Trophoblast cell (in vitro differentiated cells and primary cell): ENCODE data around the gene CLIP2.
A peak's percentile ranks its signal among the peaks of the same experiment; 100 is the strongest.

Experiments
- DNase-seq, 2 donors: peaks; one replicate each; pipeline ENCODE4 v3.0.0-alpha.2; 2016
- H2AFZ ChIP-seq: 2 replicates; pipeline ENCODE4 v1.6.1; 2013; ENCODE audit warnings: low read length, moderate library complexity, mild to moderate bottlenecking; ENCODE audit not compliant: insufficient read depth, poor library complexity
- H2AK5ac ChIP-seq: 2 replicates; pipeline ENCODE4 v1.6.1; 2013; ENCODE audit warnings: mild to moderate bottlenecking, low read length
- H2BK120ac ChIP-seq: 2 replicates; pipeline ENCODE4 v1.6.1; 2013; ENCODE audit warnings: low read length, mild to moderate bottlenecking, moderate library complexity; ENCODE audit not compliant: insufficient read depth, poor library complexity
- H2BK12ac ChIP-seq: 2 replicates; pipeline ENCODE4 v1.6.1; 2013; ENCODE audit warnings: mild to moderate bottlenecking, low read length, moderate library complexity
- H2BK5ac ChIP-seq: 2 replicates; pipeline ENCODE4 v1.6.1; 2013; ENCODE audit warnings: low read length, low read depth, moderate library complexity, mild to moderate bottlenecking; ENCODE audit not compliant: poor library complexity
- H3K14ac ChIP-seq: 2 replicates; pipeline ENCODE4 v1.6.1; 2013; ENCODE audit warnings: mild to moderate bottlenecking, low read length
- H3K18ac ChIP-seq: 2 replicates; pipeline ENCODE4 v1.6.1; 2013; ENCODE audit warnings: mild to moderate bottlenecking, low read length
- H3K23ac ChIP-seq: 2 replicates; pipeline ENCODE4 v1.6.1; 2013; ENCODE audit warnings: low read length
- H3K27ac ChIP-seq: 2 replicates; pipeline ENCODE4 v1.5.1; 2013; ENCODE audit warnings: low read depth, mild to moderate bottlenecking, inconsistent platforms, low read length, moderate library complexity
- H3K27me3 ChIP-seq: 2 replicates; pipeline ENCODE4 v1.6.1; 2013; ENCODE audit warnings: inconsistent platforms, mild to moderate bottlenecking, low read length, moderate library complexity; ENCODE audit not compliant: insufficient read depth
- H3K36me3 ChIP-seq, 2 experiments: 1 replicate in 1 of 2; 2 replicates in 1 of 2; pipeline ENCODE4 v1.6.1; 2013; ENCODE audit warnings: low read length in 2 of 2, mild to moderate bottlenecking in 2 of 2, moderate library complexity in 1 of 2; ENCODE audit not compliant: insufficient read depth in 2 of 2, control insufficient read depth in 1 of 2
- H3K4ac ChIP-seq: 2 replicates; pipeline ENCODE4 v1.6.1; 2013; ENCODE audit warnings: low read depth, mild to moderate bottlenecking, low read length, moderate library complexity
- H3K4me1 ChIP-seq, 2 experiments: 1 replicate in 1 of 2; 2 replicates in 1 of 2; pipeline ENCODE4 v1.6.1; 2013; ENCODE audit warnings: low read length in 2 of 2, mild to moderate bottlenecking in 2 of 2, moderate library complexity in 1 of 2; ENCODE audit not compliant: insufficient read depth in 2 of 2, control insufficient read depth in 1 of 2
- H3K4me2 ChIP-seq: 2 replicates; pipeline ENCODE4 v1.6.1; 2013; ENCODE audit warnings: inconsistent platforms, mild to moderate bottlenecking, low read length, moderate library complexity
- H3K4me3 ChIP-seq: 2 replicates; pipeline ENCODE4 v1.5.1; 2013; ENCODE audit warnings: mild to moderate bottlenecking, low read depth, low read length, inconsistent platforms
- H3K79me1 ChIP-seq: one replicate; pipeline ENCODE4 v1.6.1; 2013; ENCODE audit warnings: low read length
- H3K79me2 ChIP-seq: 2 replicates; pipeline ENCODE4 v1.6.1; 2013; ENCODE audit warnings: low read length, mild to moderate bottlenecking; ENCODE audit not compliant: control insufficient read depth, insufficient read depth, poor library complexity
- H3K9ac ChIP-seq: 2 replicates; pipeline ENCODE4 v1.6.1; 2013; ENCODE audit warnings: mild to moderate bottlenecking, low read length
- H3K9me3 ChIP-seq: 2 replicates; pipeline ENCODE4 v1.6.1; 2013; ENCODE audit warnings: low read depth, mild to moderate bottlenecking, control low read depth, inconsistent platforms, low read length; ENCODE audit not compliant: insufficient read depth
- H4K12ac ChIP-seq: 2 replicates; pipeline ENCODE4 v1.6.1; 2013; ENCODE audit warnings: low read depth, mild to moderate bottlenecking, low read length, moderate library complexity
- H4K8ac ChIP-seq: 2 replicates; pipeline ENCODE4 v1.6.1; 2013; ENCODE audit warnings: low read depth, mild to moderate bottlenecking, low read length, moderate library complexity
- H4K91ac ChIP-seq: one replicate; pipeline ENCODE4 v1.6.1; 2013; ENCODE audit warnings: low read depth, mild to moderate bottlenecking, low read length, moderate library complexity
- WGBS: extraction: QIAGEN DNeasy Blood & Tissue Kit; methylation state at CpG from one replicate; pipeline ENCODE4 v1.1.7; 2013; ENCODE audit warnings: missing lambda C conversion rate; ENCODE audit not compliant: insufficient read length, insufficient coverage; ENCODE audit errors: extremely low coverage; 5-methylcytosine and 5-hydroxymethylcytosine counted together

Gene CLIP2

DNA sequence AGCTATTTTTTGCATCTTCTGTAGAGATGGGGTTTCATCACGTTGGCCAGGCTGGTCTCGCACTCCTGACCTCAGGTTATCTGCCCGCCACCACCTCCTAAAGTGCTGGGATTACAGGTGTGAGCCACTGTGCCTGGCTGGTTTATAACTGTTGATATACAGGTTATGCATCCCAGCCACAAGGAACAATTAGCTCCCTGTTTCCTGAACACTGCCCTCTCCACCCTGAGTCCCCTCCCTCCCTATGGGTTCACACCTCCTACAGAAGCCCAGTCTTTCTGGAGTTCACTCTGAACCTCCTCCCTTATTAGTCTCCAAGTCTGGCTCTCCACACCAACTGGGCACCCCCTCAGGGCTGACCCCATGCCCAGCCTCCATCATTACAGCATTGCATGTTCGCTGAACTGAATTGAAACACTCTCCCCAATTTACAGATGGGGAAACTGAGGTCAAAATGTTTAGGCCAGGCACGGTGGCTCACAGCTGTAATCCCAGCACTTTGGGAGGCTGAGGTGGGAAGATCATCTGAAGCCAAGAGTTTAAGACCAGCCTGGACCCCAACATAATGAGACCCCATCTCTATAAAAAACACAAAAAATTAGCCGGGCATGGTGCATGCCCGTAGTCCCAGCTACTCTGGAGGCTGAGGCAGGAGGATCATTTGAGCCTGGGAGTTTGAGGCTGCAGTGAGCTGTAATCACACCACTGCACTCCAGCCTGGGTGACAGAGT, 1.7 kb upstream of the CLIP2 start:
- no peak overlapping the region for H4K8ac ChIP-seq

GRCh38 chr7:74288034-74288881, 949 bp upstream of the CLIP2 start:
- Histone ChIP-seq H3K4me2 (peak overlapping the region; percentile 57), H3K14ac (no peak overlapping the region), H3K9ac (no peak overlapping the region), H3K18ac (no peak overlapping the region), H3K79me1 (peaks cover 3% of the 10 kb centered on the region), H3K27ac (no peak overlapping the region), H3K36me3 (no peaks in the 10 kb centered on the region), H3K79me2 (no peaks in the 10 kb centered on the region), H3K9me3 (no peaks in the 10 kb centered on the region), H3K4ac (no peak overlapping the region), H4K12ac (no peak overlapping the region), H2BK120ac (no peak overlapping the region), H3K4me3 (no peak overlapping the region), H2BK12ac (no peak overlapping the region), H2AK5ac (no peak overlapping the region), H3K27me3 (peaks cover 15% of the 10 kb centered on the region), H4K8ac (no peak overlapping the region), H2BK5ac (no peak overlapping the region), H3K23ac (no peak overlapping the region), H4K91ac (no peak overlapping the region), H2AFZ (no peak overlapping the region), H3K4me1 (peaks cover 13 to 16% of the 10 kb centered on the region in 2 experiments)
- DNase-seq: peak; percentile 74 to 86
- WGBS: no CpG with 5 or more reads among the region's 20 CpGs

More for the DNA sequence above, 1.7 kb upstream of the CLIP2 start:
- Histone ChIP-seq H3K4me3 (no peak overlapping the region), H2BK5ac (no peak overlapping the region), H2AFZ (no peak overlapping the region), H3K4ac (no peak overlapping the region), H3K9me3 (no peaks in the 10 kb centered on the region), H3K79me1 (peaks cover 3% of the 10 kb centered on the region), H3K27me3 (peaks cover 15% of the 10 kb centered on the region), H2BK120ac (no peak overlapping the region), H3K4me1 (peaks cover 13 to 16% of the 10 kb centered on the region in 2 experiments), H3K36me3 (no peaks in the 10 kb centered on the region), H2AK5ac (no peak overlapping the region), H3K9ac (no peak overlapping the region), H3K27ac (no peak overlapping the region), H3K79me2 (no peaks in the 10 kb centered on the region), H3K18ac (no peak overlapping the region), H3K23ac (no peak overlapping the region), H4K91ac (no peak overlapping the region), H3K4me2 (no peak overlapping the region), H2BK12ac (no peak overlapping the region), H4K12ac (no peak overlapping the region), H3K14ac (no peak overlapping the region)
- DNase-seq: no peak
- WGBS: no CpG with 5 or more reads among the region's 7 CpGs

DNA sequence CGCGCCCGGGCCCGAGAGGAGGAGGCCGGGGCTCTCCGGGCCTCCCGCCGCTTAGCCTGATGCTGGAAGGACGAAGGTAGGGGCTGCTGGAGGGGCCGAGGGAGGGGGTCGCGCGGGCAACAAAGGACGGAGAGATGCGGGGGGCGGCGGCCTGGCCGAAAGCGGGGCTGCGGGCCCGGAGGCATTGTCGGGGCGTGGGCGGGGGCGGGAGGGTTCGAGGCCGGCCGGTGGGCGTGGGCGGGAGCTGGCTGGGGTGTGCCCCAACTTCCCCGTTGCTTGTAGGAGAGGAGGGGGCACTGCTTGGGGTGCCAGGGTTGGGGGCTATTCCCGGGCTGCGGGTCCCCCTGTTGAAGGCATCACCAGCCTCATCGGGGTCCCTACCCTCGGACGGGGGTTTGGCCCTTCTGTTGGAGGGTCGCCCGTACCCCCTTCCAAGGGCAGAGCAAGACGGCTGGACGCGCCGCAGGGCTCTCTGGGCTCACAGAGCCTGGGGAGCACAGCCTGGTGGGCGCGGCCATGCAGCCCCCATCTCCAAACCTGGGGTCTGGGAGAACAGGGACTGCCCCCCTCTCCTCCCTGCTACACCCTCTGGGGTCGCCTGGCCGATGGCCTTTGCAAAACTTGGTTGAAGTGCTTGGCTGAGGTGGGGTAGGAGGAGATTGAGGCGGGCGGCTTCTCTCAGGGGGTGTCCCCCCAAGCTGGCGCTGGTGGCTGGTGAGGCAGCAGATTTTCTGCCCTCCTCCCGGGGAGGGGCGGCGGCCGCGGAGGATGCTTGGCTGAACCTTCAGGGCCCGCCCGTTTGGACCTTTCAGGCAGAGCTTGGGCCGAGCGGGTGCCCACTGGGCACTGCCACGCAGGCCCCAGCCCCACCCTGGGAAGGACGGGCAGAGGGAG, 699 bp downstream of the CLIP2 start:
- no peak overlapping the region for H3K9ac ChIP-seq
- DNase-seq: no peak
- no peak overlapping the region for H3K23ac ChIP-seq
- peak overlapping the region; percentile 76 for H2AFZ ChIP-seq
- peak overlapping the region; percentile 77 for H3K18ac ChIP-seq
- H3K14ac ChIP-seq: peak overlapping the region; percentile 63
- H3K36me3 ChIP-seq: no peaks in the 10 kb centered on the region
- H3K27ac ChIP-seq: no peak overlapping the region
- H3K4me1 ChIP-seq: peaks cover 15 to 16% of the 10 kb centered on the region in 2 experiments
- WGBS: no CpG with 5 or more reads among the region's 60 CpGs
- no peak overlapping the region for H2BK5ac ChIP-seq
- H3K4me3 ChIP-seq: peak overlapping the region; percentile 83
- peak overlapping the region; percentile 84 for H4K91ac ChIP-seq
- H2BK12ac ChIP-seq: no peak overlapping the region
- no peak overlapping the region for H2AK5ac ChIP-seq
- peaks cover 15% of the 10 kb centered on the region for H3K27me3 ChIP-seq
- H3K79me1 ChIP-seq: peaks cover 3% of the 10 kb centered on the region
- peak overlapping the region; percentile 48 for H2BK120ac ChIP-seq
- H4K12ac ChIP-seq: no peak overlapping the region
- no peaks in the 10 kb centered on the region for H3K9me3 ChIP-seq
- H3K4ac ChIP-seq: no peak overlapping the region
- H4K8ac ChIP-seq: peak overlapping the region; percentile 72
- peak overlapping the region; percentile 87 for H3K4me2 ChIP-seq
- H3K79me2 ChIP-seq: no peaks in the 10 kb centered on the region

GRCh38 chr7:74290553-74290950, 1.3 kb downstream of the CLIP2 start:
- Histone ChIP-seq H3K4me3 (peak overlapping the region; percentile 40), H3K23ac (no peak overlapping the region), H2AK5ac (no peak overlapping the region), H4K8ac (no peak overlapping the region), H3K36me3 (no peaks in the 10 kb centered on the region), H3K79me2 (no peaks in the 10 kb centered on the region), H3K27ac (no peak overlapping the region), H3K9ac (no peak overlapping the region), H3K4me1 (peaks cover 15 to 16% of the 10 kb centered on the region in 2 experiments), H3K18ac (no peak overlapping the region), H2AFZ (no peak overlapping the region), H2BK120ac (no peak overlapping the region), H3K4ac (no peak overlapping the region), H3K4me2 (peak overlapping the region; percentile 87), H3K9me3 (no peaks in the 10 kb centered on the region), H2BK5ac (no peak overlapping the region), H4K12ac (no peak overlapping the region), H4K91ac (no peak overlapping the region), H2BK12ac (no peak overlapping the region), H3K27me3 (peaks cover 15% of the 10 kb centered on the region), H3K14ac (no peak overlapping the region), H3K79me1 (peaks cover 3% of the 10 kb centered on the region)
- no peak for DNase-seq
- WGBS: no CpG with 5 or more reads among the region's 9 CpGs
